IPS-NIHi11 (cell line): ENCODE results near the gene DMD.

Source experiments
- DNase-seq: peaks from one replicate; pipeline ENCODE4 v3.0.0; 2012; ENCODE audit warnings: mixed read lengths, low spot score

The DMD gene

GRCh38 chrX:31708116-31708515 is 1503.2 kb downstream of the DMD start:
- DNase-seq: no peak

GRCh38 chrX:31706466-31706865 is 1504.9 kb downstream of the DMD start:
- DNase-seq: no peak

GRCh38 chrX:31705816-31706215 is 1505.5 kb downstream of the DMD start:
- DNase-seq: no peak

- DNase-seq: no peak
These were observed 1506.4 kb downstream of the DMD start for GRCh38 chrX:31704938-31705337.

- no peak for DNase-seq
These were observed 1509.1 kb downstream of the DMD start for GRCh38 chrX:31702222-31702621.

GRCh38 chrX:31697294-31697916 is 1513.9 kb downstream of the DMD start:
- DNase-seq: no peak

GRCh38 chrX:31679861-31680260 is 1531.5 kb downstream of the DMD start:
- DNase-seq: no peak

GRCh38 chrX:31670245-31670644 is 1541.1 kb downstream of the DMD start:
- DNase-seq: no peak

- DNase-seq: no peak
These were observed 1545.9 kb downstream of the DMD start for GRCh38 chrX:31665454-31665853.

- no peak for DNase-seq
These were observed 1548.2 kb downstream of the DMD start for GRCh38 chrX:31663172-31663571.

GRCh38 chrX:31661280-31661810 is 1550.0 kb downstream of the DMD start:
- DNase-seq: no peak

- DNase-seq: no peak
These were observed 1553.0 kb downstream of the DMD start for GRCh38 chrX:31658360-31658759.

GRCh38 chrX:31656013-31656412 is 1555.3 kb downstream of the DMD start:
- no peak for DNase-seq

- no peak for DNase-seq
These were observed 1557.9 kb downstream of the DMD start for GRCh38 chrX:31653422-31653821.

- no peak for DNase-seq
These were observed 1558.7 kb downstream of the DMD start for GRCh38 chrX:31652650-31653049.

- no peak for DNase-seq
These were observed 1562.1 kb downstream of the DMD start for GRCh38 chrX:31649201-31649600.

GRCh38 chrX:31633349-31633748 is 1578.0 kb downstream of the DMD start:
- no peak for DNase-seq

GRCh38 chrX:31629195-31629594 is 1582.2 kb downstream of the DMD start:
- no peak for DNase-seq

- no peak for DNase-seq
These were observed 1602.2 kb downstream of the DMD start for GRCh38 chrX:31609130-31609529.

- no peak for DNase-seq
These were observed 1602.7 kb downstream of the DMD start for GRCh38 chrX:31608638-31609037.

- DNase-seq: no peak
These were observed 1604.6 kb downstream of the DMD start for GRCh38 chrX:31606771-31607170.

GRCh38 chrX:31604629-31605221 is 1606.6 kb downstream of the DMD start:
- no peak for DNase-seq

GRCh38 chrX:31603411-31604120 is 1607.8 kb downstream of the DMD start:
- DNase-seq: no peak
